ENCODE data around the gene ARF3. TPM values are rescaled to one million over a fixed set of nuclear protein-coding genes. Genes with fewer than 3 reads are reported as not detected.

Gene ARF3
- total and polyA plus RNA-seq, 2 of the 13 experiments (the other 11 are each of a cell fraction or from before 2014, with no cell fraction given) = 53.8 to 57.9 TPM

DNA sequence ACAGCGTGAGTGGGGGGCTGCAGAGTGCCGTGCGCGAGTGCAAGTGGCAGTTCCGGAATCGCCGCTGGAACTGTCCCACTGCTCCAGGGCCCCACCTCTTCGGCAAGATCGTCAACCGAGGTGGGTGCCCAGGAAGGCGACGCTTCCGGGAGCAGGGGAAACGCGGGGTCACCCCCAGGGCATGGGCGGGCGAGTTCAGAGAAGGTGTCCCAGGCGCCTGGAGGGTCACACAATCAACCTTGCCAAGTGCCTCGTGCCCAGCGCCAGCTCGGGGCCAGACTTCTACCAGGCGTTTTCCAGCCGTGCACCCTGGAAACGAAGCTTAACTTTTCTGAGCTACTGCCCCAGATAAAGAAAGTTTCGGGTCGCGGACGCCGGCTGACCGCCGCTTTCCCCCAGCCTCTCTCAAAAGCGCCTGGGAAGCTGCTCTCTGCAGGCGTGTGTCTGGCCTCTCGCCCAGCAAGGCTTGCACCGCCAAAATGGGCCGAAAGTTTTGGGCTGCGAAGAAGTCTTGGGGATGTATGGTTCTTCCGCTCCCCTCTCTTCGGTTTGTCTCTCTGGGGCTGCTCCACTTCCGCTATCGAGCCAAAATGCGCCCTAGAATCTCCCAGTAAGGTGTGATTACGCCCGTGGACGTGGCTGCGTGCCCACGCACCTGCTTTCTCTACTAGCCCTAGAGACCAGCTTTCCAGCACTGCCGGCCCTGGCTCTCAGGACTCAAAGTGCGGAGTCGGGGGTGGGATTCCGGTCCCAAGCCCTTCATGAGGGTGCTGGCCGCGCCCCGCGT is 22.5 kb upstream of the ARF3 start (continued):
- TF ChIP-seq, protein P1, sequence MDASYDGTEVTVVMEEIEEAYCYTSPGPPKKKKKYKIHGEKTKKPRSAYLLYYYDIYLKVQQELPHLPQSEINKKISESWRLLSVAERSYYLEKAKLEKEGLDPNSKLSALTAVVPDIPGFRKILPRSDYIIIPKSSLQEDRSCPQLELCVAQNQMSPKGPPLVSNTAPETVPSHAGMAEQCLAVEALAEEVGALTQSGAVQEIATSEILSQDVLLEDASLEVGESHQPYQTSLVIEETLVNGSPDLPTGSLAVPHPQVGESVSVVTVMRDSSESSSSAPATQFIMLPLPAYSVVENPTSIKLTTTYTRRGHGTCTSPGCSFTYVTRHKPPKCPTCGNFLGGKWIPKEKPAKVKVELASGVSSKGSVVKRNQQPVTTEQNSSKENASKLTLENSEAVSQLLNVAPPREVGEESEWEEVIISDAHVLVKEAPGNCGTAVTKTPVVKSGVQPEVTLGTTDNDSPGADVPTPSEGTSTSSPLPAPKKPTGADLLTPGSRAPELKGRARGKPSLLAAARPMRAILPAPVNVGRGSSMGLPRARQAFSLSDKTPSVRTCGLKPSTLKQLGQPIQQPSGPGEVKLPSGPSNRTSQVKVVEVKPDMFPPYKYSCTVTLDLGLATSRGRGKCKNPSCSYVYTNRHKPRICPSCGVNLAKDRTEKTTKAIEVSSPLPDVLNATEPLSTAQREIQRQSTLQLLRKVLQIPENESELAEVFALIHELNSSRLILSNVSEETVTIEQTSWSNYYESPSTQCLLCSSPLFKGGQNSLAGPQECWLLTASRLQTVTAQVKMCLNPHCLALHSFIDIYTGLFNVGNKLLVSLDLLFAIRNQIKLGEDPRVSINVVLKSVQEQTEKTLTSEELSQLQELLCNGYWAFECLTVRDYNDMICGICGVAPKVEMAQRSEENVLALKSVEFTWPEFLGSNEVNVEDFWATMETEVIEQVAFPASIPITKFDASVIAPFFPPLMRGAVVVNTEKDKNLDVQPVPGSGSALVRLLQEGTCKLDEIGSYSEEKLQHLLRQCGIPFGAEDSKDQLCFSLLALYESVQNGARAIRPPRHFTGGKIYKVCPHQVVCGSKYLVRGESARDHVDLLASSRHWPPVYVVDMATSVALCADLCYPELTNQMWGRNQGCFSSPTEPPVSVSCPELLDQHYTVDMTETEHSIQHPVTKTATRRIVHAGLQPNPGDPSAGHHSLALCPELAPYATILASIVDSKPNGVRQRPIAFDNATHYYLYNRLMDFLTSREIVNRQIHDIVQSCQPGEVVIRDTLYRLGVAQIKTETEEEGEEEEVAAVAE (CRISPR knock-in tag; IDR thresholded peaks at IDR 0.05; ENCODE audit: borderline replicate concordance) = no peak
- TF ChIP-seq HOXA3 (CRISPR knock-in tag; IDR thresholded peaks at IDR 0.05) (no peak), ZNF674 (CRISPR knock-in tag; IDR thresholded peaks at IDR 0.05; ENCODE audit: low read depth) (no peak), TSC22D2 (CRISPR knock-in tag; IDR thresholded peaks at IDR 0.05; ENCODE audit: borderline replicate concordance) (no peak), ZNF230 (CRISPR knock-in tag; IDR thresholded peaks at IDR 0.05) (no peak), RBAK (CRISPR knock-in tag; IDR thresholded peaks at IDR 0.05) (no peak), ZNF724P (CRISPR knock-in tag; IDR thresholded peaks at IDR 0.05; ENCODE audit: borderline replicate concordance) (no peak), TBX3 (IDR thresholded peaks at IDR 0.05; ENCODE audit: borderline replicate concordance) (no peak), GABPB1 (CRISPR knock-in tag; IDR thresholded peaks at IDR 0.05) (peak; percentile 24; the same call in 1 of the 2 replicates), SNRNP70 (IDR thresholded peaks at IDR 0.05; ENCODE audit: low read depth, low read length) (no peak), ZEB1 (IDR thresholded peaks at IDR 0.05; ENCODE audit: insufficient replicate concordance, low read depth) (no peak), HNRNPLL (IDR thresholded peaks at IDR 0.05; ENCODE audit: low read depth, low read length, poor library complexity, severe bottlenecking) (peak; percentile 65), POLR2AphosphoS5 (IDR thresholded peaks at IDR 0.05; ENCODE audit: low read depth, low read length) (no peak), ZNF891 (CRISPR knock-in tag; IDR thresholded peaks at IDR 0.05) (no peak), NR3C1 (CRISPR knock-in tag; IDR thresholded peaks at IDR 0.05) (no peak), DNMT1 (CRISPR knock-in tag; IDR thresholded peaks at IDR 0.05) (no peak), MEF2D (CRISPR knock-in tag; IDR thresholded peaks at IDR 0.05) (no peak), ZNF737 (CRISPR knock-in tag; IDR thresholded peaks at IDR 0.05; ENCODE audit: borderline replicate concordance) (no peak), NFE2 (CRISPR knock-in tag; IDR thresholded peaks at IDR 0.05) (no peak), ZNF12 (CRISPR knock-in tag; IDR thresholded peaks at IDR 0.05) (no peak)
- TF ChIP-seq, protein P2, sequence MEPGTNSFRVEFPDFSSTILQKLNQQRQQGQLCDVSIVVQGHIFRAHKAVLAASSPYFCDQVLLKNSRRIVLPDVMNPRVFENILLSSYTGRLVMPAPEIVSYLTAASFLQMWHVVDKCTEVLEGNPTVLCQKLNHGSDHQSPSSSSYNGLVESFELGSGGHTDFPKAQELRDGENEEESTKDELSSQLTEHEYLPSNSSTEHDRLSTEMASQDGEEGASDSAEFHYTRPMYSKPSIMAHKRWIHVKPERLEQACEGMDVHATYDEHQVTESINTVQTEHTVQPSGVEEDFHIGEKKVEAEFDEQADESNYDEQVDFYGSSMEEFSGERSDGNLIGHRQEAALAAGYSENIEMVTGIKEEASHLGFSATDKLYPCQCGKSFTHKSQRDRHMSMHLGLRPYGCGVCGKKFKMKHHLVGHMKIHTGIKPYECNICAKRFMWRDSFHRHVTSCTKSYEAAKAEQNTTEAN (CRISPR knock-in tag; conservative IDR thresholded peaks at IDR 0.05) = no peak
- TF ChIP-seq, protein P3, sequence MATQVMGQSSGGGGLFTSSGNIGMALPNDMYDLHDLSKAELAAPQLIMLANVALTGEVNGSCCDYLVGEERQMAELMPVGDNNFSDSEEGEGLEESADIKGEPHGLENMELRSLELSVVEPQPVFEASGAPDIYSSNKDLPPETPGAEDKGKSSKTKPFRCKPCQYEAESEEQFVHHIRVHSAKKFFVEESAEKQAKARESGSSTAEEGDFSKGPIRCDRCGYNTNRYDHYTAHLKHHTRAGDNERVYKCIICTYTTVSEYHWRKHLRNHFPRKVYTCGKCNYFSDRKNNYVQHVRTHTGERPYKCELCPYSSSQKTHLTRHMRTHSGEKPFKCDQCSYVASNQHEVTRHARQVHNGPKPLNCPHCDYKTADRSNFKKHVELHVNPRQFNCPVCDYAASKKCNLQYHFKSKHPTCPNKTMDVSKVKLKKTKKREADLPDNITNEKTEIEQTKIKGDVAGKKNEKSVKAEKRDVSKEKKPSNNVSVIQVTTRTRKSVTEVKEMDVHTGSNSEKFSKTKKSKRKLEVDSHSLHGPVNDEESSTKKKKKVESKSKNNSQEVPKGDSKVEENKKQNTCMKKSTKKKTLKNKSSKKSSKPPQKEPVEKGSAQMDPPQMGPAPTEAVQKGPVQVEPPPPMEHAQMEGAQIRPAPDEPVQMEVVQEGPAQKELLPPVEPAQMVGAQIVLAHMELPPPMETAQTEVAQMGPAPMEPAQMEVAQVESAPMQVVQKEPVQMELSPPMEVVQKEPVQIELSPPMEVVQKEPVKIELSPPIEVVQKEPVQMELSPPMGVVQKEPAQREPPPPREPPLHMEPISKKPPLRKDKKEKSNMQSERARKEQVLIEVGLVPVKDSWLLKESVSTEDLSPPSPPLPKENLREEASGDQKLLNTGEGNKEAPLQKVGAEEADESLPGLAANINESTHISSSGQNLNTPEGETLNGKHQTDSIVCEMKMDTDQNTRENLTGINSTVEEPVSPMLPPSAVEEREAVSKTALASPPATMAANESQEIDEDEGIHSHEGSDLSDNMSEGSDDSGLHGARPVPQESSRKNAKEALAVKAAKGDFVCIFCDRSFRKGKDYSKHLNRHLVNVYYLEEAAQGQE (IDR thresholded peaks at IDR 0.05; ENCODE audit: borderline replicate concordance in 1 of 2, low read depth in 1 of 2, low read length in 2 of 2) = no peak

Data from HepG2 (cell line).